Measurements from ENCODE around the gene PKN1. TPM values are rescaled to one million over a fixed set of nuclear protein-coding genes. Genes with fewer than 3 reads are reported as not detected.

The PKN1 gene
- total and polyA plus RNA-seq, 3 donors from 2014 or later: 116 to 259 (median 204) TPM

GRCh38 chr19:14463747-14464146 lies 30.6 kb downstream of the PKN1 start:
- H3K4me3 ChIP-seq: no peak overlapping the region
- DNase-seq: no peak
- H3K36me3 ChIP-seq (ENCODE audit: low read depth, missing control alignments): no peaks in the 10 kb centered on the region
- no peaks in the 10 kb centered on the region for H3K27me3 ChIP-seq
- intact Hi-C loops (cut with DNase I; ENCODE audit: low total_unique reads): no loop called here
- WGBS, 2 donors: 92 to 95% methylated on average over 12 to 20 of the region's 21 CpGs
- no peak overlapping the region for H3K27ac ChIP-seq
- no peaks in the 10 kb centered on the region for H3K9me3 ChIP-seq
- TF ChIP-seq POLR2A (IDR thresholded peaks at IDR 0.05) (no peak), CTCF (IDR thresholded peaks at IDR 0.05) (no peak)
- H3K4me1 ChIP-seq: no peaks in the 10 kb centered on the region

- DNase-seq: no peak
- no peak overlapping the region for H3K27ac ChIP-seq
- intact Hi-C loops (cut with DNase I; ENCODE audit: low total_unique reads): no loop called here
- H3K9me3 ChIP-seq: no peaks in the 10 kb centered on the region
- TF ChIP-seq CTCF (IDR thresholded peaks at IDR 0.05): no peak
- TF ChIP-seq POLR2A (IDR thresholded peaks at IDR 0.05): no peak
- H3K36me3 ChIP-seq (ENCODE audit: low read depth, missing control alignments): no peaks in the 10 kb centered on the region
- H3K27me3 ChIP-seq: no peaks in the 10 kb centered on the region
- H3K4me1 ChIP-seq: peaks cover 5% of the 10 kb centered on the region
- 82 to 83% methylated on average over 11 to 12 of the region's 12 CpGs for WGBS, 2 donors
- no peak overlapping the region for H3K4me3 ChIP-seq
These were observed 34.3 kb downstream of the PKN1 start for GRCh38 chr19:14467391-14467790.

- no peak for DNase-seq
- WGBS, 2 donors: 69 to 86% methylated on average over 9 of the region's 9 CpGs
- Histone ChIP-seq H3K4me3 (no peak overlapping the region), H3K27me3 (no peaks in the 10 kb centered on the region), H3K9me3 (no peaks in the 10 kb centered on the region), H3K4me1 (peaks cover 6% of the 10 kb centered on the region), H3K36me3 (ENCODE audit: low read depth, missing control alignments) (no peaks in the 10 kb centered on the region), H3K27ac (no peak overlapping the region)
- TF ChIP-seq CTCF (IDR thresholded peaks at IDR 0.05) (no peak), POLR2A (IDR thresholded peaks at IDR 0.05) (no peak)
- intact Hi-C loops (cut with DNase I; ENCODE audit: low total_unique reads): no loop called here
These were observed 34.7 kb downstream of the PKN1 start for GRCh38 chr19:14467816-14468215.

- WGBS, 2 donors: 87 to 90% methylated on average over 15 to 31 of the region's 32 CpGs
- Histone ChIP-seq H3K9me3 (no peaks in the 10 kb centered on the region), H3K4me1 (peaks cover 6% of the 10 kb centered on the region), H3K4me3 (no peak overlapping the region), H3K27ac (no peak overlapping the region), H3K27me3 (no peaks in the 10 kb centered on the region), H3K36me3 (ENCODE audit: low read depth, missing control alignments) (no peaks in the 10 kb centered on the region)
- intact Hi-C loops (cut with DNase I; ENCODE audit: low total_unique reads): loop anchor here (10.0 kb wide), 1 partner anchor 45 kb away; no protein-coding TSS in a partner anchor
- no peak for DNase-seq
- TF ChIP-seq POLR2A (IDR thresholded peaks at IDR 0.05) (no peak), CTCF (IDR thresholded peaks at IDR 0.05) (no peak)
These were observed 37.1 kb downstream of the PKN1 start for GRCh38 chr19:14470031-14470876.
